Activated CD4-positive, CD25-positive, alpha-beta regulatory T cell (primary cell): ENCODE data around the gene TM9SF3.
"Not testable (repeated sequence)": the region's sequence is repeated elsewhere in the genome, so short reads cannot be mapped to it uniquely, and the experiment has no call there.

Source experiments
- DNase-seq, 4 experiments: peaks; one replicate each; lab custom pipeline; 2025; lab: John Stamatoyannopoulos, UW

The TM9SF3 gene

GRCh38 chr10:96598846-96599245 lies 12.0 kb upstream of the TM9SF3 start:
- no peak for DNase-seq

GRCh38 chr10:96596422-96597407 lies 9.9 kb upstream of the TM9SF3 start:
- no peak for DNase-seq

GRCh38 chr10:96595741-96596140 lies 8.9 kb upstream of the TM9SF3 start:
- DNase-seq = no peak

- no peak for DNase-seq
Measured at GRCh38 chr10:96591946-96592345, 5.1 kb upstream of the TM9SF3 start.

- DNase-seq = no peak
Measured at GRCh38 chr10:96588616-96589419, 2.0 kb upstream of the TM9SF3 start.

GRCh38 chr10:96588060-96588554 lies 1.3 kb upstream of the TM9SF3 start:
- no peak for DNase-seq

- peak in 1 of 4 experiments; percentile 43 for DNase-seq
Measured at GRCh38 chr10:96587264-96588059, 650 bp upstream of the TM9SF3 start.

- DNase-seq = no peak
Measured at GRCh38 chr10:96585736-96586418, 935 bp downstream of the TM9SF3 start.

- no peak for DNase-seq
Measured at GRCh38 chr10:96584474-96584873, 2.3 kb downstream of the TM9SF3 start.

GRCh38 chr10:96584035-96584434 lies 2.8 kb downstream of the TM9SF3 start:
- DNase-seq = no peak

- no peak for DNase-seq
Measured at GRCh38 chr10:96579133-96579532, 7.7 kb downstream of the TM9SF3 start.

GRCh38 chr10:96578633-96579032 lies 8.2 kb downstream of the TM9SF3 start:
- DNase-seq = no peak

- DNase-seq = no peak
Measured at GRCh38 chr10:96578022-96578421, 8.8 kb downstream of the TM9SF3 start.

GRCh38 chr10:96577069-96577468 lies 9.7 kb downstream of the TM9SF3 start:
- DNase-seq = no peak

GRCh38 chr10:96576277-96576980 lies 10.4 kb downstream of the TM9SF3 start:
- no peak for DNase-seq

GRCh38 chr10:96574564-96574963 lies 12.2 kb downstream of the TM9SF3 start:
- not testable (repeated sequence) for DNase-seq

- no peak for DNase-seq
Measured at GRCh38 chr10:96573036-96573435, 13.8 kb downstream of the TM9SF3 start.

GRCh38 chr10:96570983-96571964 lies 15.5 kb downstream of the TM9SF3 start:
- DNase-seq = no peak

GRCh38 chr10:96570511-96570910 lies 16.3 kb downstream of the TM9SF3 start:
- DNase-seq = no peak
